SK-N-SH (cell line): Measurements from ENCODE around the gene LPP. TPM values are rescaled to one million over a fixed set of nuclear protein-coding genes. Genes with fewer than 3 reads are reported as not detected.

Experiments used
- CTCF ChIA-PET: fragments of 300-600, 350-600 bp; formaldehyde crosslinking; extraction: SDS; loops from one replicate; lab custom pipeline; 2021; lab: Yijun Ruan, JAX
- POLR2A ChIA-PET: fragments of 350-600 bp; sonication (Branson Sonifier 250); formaldehyde crosslinking; extraction: SDS; loops from one replicate; lab custom pipeline; 2020; ENCODE audit warnings: antibody characterized with exemption, inconsistent platforms; lab: Yijun Ruan, JAX
- DNase-seq: peaks from one replicate; pipeline ENCODE4 v3.0.0; 2012
- H2AFZ ChIP-seq: fragments of 200-600 bp; sonication (generic); 2 replicates; pipeline ENCODE4 v1.8.1; 2016; ENCODE audit warnings: antibody characterized with exemption, mild to moderate bottlenecking, low read depth
- H3F3A ChIP-seq: fragments of 200-600 bp; sonication (generic); replicated peaks from 2 replicates; pipeline ENCODE3; 2016; ENCODE audit warnings: antibody characterized with exemption, mild to moderate bottlenecking; ENCODE audit not compliant: insufficient read depth
- H3K27ac ChIP-seq, 2 experiments: fragments of 200-500 bp in 1 of 2; fragments of 200-600 bp in 1 of 2; sonication (Bioruptor generic) in 1 of 2; sonication (generic), shearing (Covaris generic) in 1 of 2; 2 replicates each; pipeline versions ENCODE4 v1.5.1 to v1.6.1; 2014 to 2016; ENCODE audit warnings: low read depth in 2 of 2, inconsistent platforms in 1 of 2, low read length in 1 of 2, mild to moderate bottlenecking in 1 of 2, mixed read lengths in 1 of 2
- H3K27me3 ChIP-seq: fragments of 200-600 bp; sonication (generic), shearing (Covaris generic); 2 replicates; pipeline ENCODE4 v1.6.1; 2016; ENCODE audit warnings: mixed run types; ENCODE audit not compliant: insufficient read depth
- H3K36me3 ChIP-seq, 2 experiments: fragments of 200-500 bp in 1 of 2; fragments of 200-600 bp in 1 of 2; sonication (Bioruptor generic) in 1 of 2; sonication (generic) in 1 of 2; replicated peaks in 1 of 2; 2 replicates each; pipeline versions ENCODE3 to v1.5.1; 2014 to 2016; ENCODE audit warnings: low read length in 1 of 2, mild to moderate bottlenecking in 1 of 2; ENCODE audit not compliant: insufficient read depth in 2 of 2, control insufficient read depth in 1 of 2
- H3K4me1 ChIP-seq, 2 experiments: fragments of 200-500 bp in 1 of 2; fragments of 200-600 bp in 1 of 2; sonication (Bioruptor generic) in 1 of 2; sonication (generic), shearing (Covaris generic) in 1 of 2; 2 replicates each; pipeline versions ENCODE4 v1.5.1 to v1.6.1; 2014 to 2016; ENCODE audit warnings: low read depth in 1 of 2, low read length in 1 of 2, mixed run types in 1 of 2; ENCODE audit not compliant: insufficient read depth in 2 of 2, control insufficient read depth in 1 of 2
- H3K4me2 ChIP-seq: fragments of 200-600 bp; sonication (generic), shearing (Covaris generic); 2 replicates; pipeline ENCODE4 v1.6.1; 2017; ENCODE audit warnings: mixed run types
- H3K4me3 ChIP-seq, 2 experiments: fragments of 200-500 bp in 1 of 2; fragments of 200-600 bp in 1 of 2; sonication (Bioruptor generic) in 1 of 2; sonication (generic), shearing (Covaris generic) in 1 of 2; 2 replicates each; pipeline versions ENCODE4 v1.5.1 to v1.8.1; 2014 to 2016; ENCODE audit warnings: low read depth in 2 of 2, inconsistent platforms in 1 of 2, low read length in 1 of 2, mild to moderate bottlenecking in 1 of 2, mixed read lengths in 1 of 2, moderate library complexity in 1 of 2
- H3K79me2 ChIP-seq: fragments of 200-600 bp; sonication (generic); 2 replicates; pipeline ENCODE4 v1.8.1; 2017; ENCODE audit warnings: mild to moderate bottlenecking; ENCODE audit not compliant: insufficient read depth
- H3K9ac ChIP-seq: fragments of 200-600 bp; sonication (generic); 2 replicates; pipeline ENCODE4 v1.6.1; 2017; ENCODE audit warnings: mixed run types
- H3K9me2 ChIP-seq: fragments of 200-600 bp; sonication (generic); 2 replicates; pipeline ENCODE4 v1.6.1; 2017; ENCODE audit warnings: mixed run types
- H3K9me3 ChIP-seq: fragments of 200-600 bp; sonication (generic); 2 replicates; pipeline ENCODE4 v1.6.1; 2017; ENCODE audit warnings: mixed run types, mild to moderate bottlenecking, moderate library complexity
- H4K20me1 ChIP-seq: fragments of 200-600 bp; sonication (generic); 2 replicates; pipeline ENCODE4 v1.6.1; 2017; ENCODE audit warnings: mild to moderate bottlenecking, mixed run types; ENCODE audit not compliant: insufficient read depth
- CHD2 ChIP-seq: fragments of 150-350 bp; IDR thresholded peaks from 2 replicates; pipeline ENCODE4 v1.6.1; 2018; ENCODE audit warnings: low read length; ENCODE audit not compliant: partially characterized antibody
- ELF1 ChIP-seq: IDR thresholded peaks from 2 replicates; pipeline ENCODE4 v1.4.0; 2012
- FOSL2 ChIP-seq: IDR thresholded peaks from 2 replicates; pipeline ENCODE4 v1.4.0; 2012; ENCODE audit warnings: low read depth, mild to moderate bottlenecking, moderate library complexity, borderline replicate concordance
- FOXJ3 ChIP-seq: sonication (generic); formaldehyde crosslinking; IDR thresholded peaks from 2 replicates; pipeline ENCODE4 v1.5.1; 2020; ENCODE audit warnings: mild to moderate bottlenecking, missing genetic modification reagents
- FOXM1 ChIP-seq: IDR thresholded peaks from 2 replicates; pipeline ENCODE4 v1.4.0; 2012; ENCODE audit warnings: low read depth, mild to moderate bottlenecking
- GABPA ChIP-seq: IDR thresholded peaks from 2 replicates; pipeline ENCODE4 v1.4.0; 2012; ENCODE audit warnings: low read depth, mild to moderate bottlenecking
- GATA2 ChIP-seq: sonication (generic); formaldehyde crosslinking; IDR thresholded peaks from 2 replicates; pipeline ENCODE4 v1.5.0; 2020; ENCODE audit warnings: mild to moderate bottlenecking, missing genetic modification reagents
- IRF3 ChIP-seq: fragments of 150-350 bp; IDR thresholded peaks from 2 replicates; pipeline ENCODE4 v1.6.1; 2016; ENCODE audit warnings: mild to moderate bottlenecking, low read depth, low read length
- JUND ChIP-seq: IDR thresholded peaks from 2 replicates; pipeline ENCODE4 v1.4.0; 2012
- MEF2A ChIP-seq: IDR thresholded peaks from 2 replicates; pipeline ENCODE4 v1.4.0; 2012; ENCODE audit warnings: low read depth, borderline replicate concordance
- PBX3 ChIP-seq: IDR thresholded peaks from 2 replicates; pipeline ENCODE4; 2012
- RAD21 ChIP-seq: IDR thresholded peaks from 2 replicates; pipeline ENCODE4 v1.6.1; 2012; ENCODE audit warnings: mild to moderate bottlenecking, low read length
- SMC3 ChIP-seq: IDR thresholded peaks from 2 replicates; pipeline ENCODE4 v1.6.1; 2012; ENCODE audit warnings: low read depth, low read length, improper control_type of control experiment
- TEAD4 ChIP-seq: IDR thresholded peaks from 2 replicates; pipeline ENCODE4 v1.4.0; 2012; ENCODE audit warnings: mild to moderate bottlenecking, borderline replicate concordance; ENCODE audit not compliant: insufficient read depth
- USF1 ChIP-seq: IDR thresholded peaks from 2 replicates; pipeline ENCODE4 v1.4.0; 2012; ENCODE audit warnings: low read depth, borderline replicate concordance
- USF2 ChIP-seq: fragments of 150-350 bp; IDR thresholded peaks from 2 replicates; pipeline ENCODE4 v1.6.1; 2017; ENCODE audit warnings: antibody characterized with exemption, low read length, low read depth, borderline replicate concordance
- YY1 ChIP-seq: IDR thresholded peaks from 2 replicates; pipeline ENCODE4 v1.4.0; 2012; ENCODE audit warnings: low read depth, mild to moderate bottlenecking
- ZBTB33 ChIP-seq: IDR thresholded peaks from 2 replicates; pipeline ENCODE4 v1.4.0; 2012; ENCODE audit warnings: low read depth, borderline replicate concordance
- WGBS: methylation state at CpG from one replicate; pipeline ENCODE4 v1.1.6; 2017; ENCODE audit warnings: low lambda C conversion rate; 5-methylcytosine and 5-hydroxymethylcytosine counted together
- polyA plus RNA-seq, 3 experiments: library from polyadenylated mRNA; depleted of rRNA; stranded (reverse); fragments of >200 nt; gene quantifications; 2 replicates each; pipeline ENCODE4 v1.2.3, GENCODE V29; 2012

Gene LPP
- polyA plus RNA-seq, 1 of the 3 experiments (the other 2 are of a cell fraction), result 6.6 TPM

- no peaks in the 10 kb centered on the region for H3K9me2 ChIP-seq
- H3K4me1 ChIP-seq, result peaks cover 0 to 14% of the 10 kb centered on the region in 2 experiments; a peak in 2 of 4 replicates
- ChIA-PET CTCF (no interaction called here), POLR2A (no interaction called here)
- no peaks in the 10 kb centered on the region for H4K20me1 ChIP-seq
- no peak overlapping the region for H3K9ac ChIP-seq
- no peak for DNase-seq
- no peak overlapping the region for H3K27ac ChIP-seq
- H3K27me3 ChIP-seq, result no peaks in the 10 kb centered on the region
- peaks cover 84% of the 10 kb centered on the region for H3K79me2 ChIP-seq
- no peak overlapping the region for H3K4me2 ChIP-seq
- no peak overlapping the region for H3K4me3 ChIP-seq
- H2AFZ ChIP-seq, result no peak overlapping the region
- peaks cover 24% of the 10 kb centered on the region for H3F3A ChIP-seq
- peaks cover 3% of the 10 kb centered on the region; the same call in 1 of the 2 replicates for H3K9me3 ChIP-seq
- TF ChIP-seq TEAD4, result no peak
- no peak for TF ChIP-seq GABPA
- no peak for TF ChIP-seq USF1
- no peak for TF ChIP-seq MEF2A
- TF ChIP-seq PBX3, result no peak
- no peak for TF ChIP-seq GATA2 (CRISPR knock-in tag)
- TF ChIP-seq USF2, result no peak
- TF ChIP-seq ZBTB33, result no peak
- no peak for TF ChIP-seq FOXM1
- TF ChIP-seq ELF1, result no peak
- TF ChIP-seq CHD2, result no peak
- TF ChIP-seq JUND, result no peak
- no peak for TF ChIP-seq IRF3
- TF ChIP-seq FOXJ3 (CRISPR knock-in tag), result no peak
- TF ChIP-seq SMC3, result no peak
- TF ChIP-seq FOSL2, result no peak
- no peak for TF ChIP-seq RAD21
- no peak for TF ChIP-seq YY1
- H3K36me3 ChIP-seq, result peaks cover 0 to 18% of the 10 kb centered on the region in 2 experiments
- WGBS, result 63% methylated on average over 8 of the region's 8 CpGs
Measured at GRCh38 chr3:188248036-188248561, 94.1 kb downstream of the LPP start.
